Muscle layer of duodenum (tissue), 2 donors: Measurements from ENCODE around the gene UBAC1.

Experiments used
- H3K27ac ChIP-seq: one replicate; pipeline ENCODE4 v1.7.0; 2013; ENCODE audit warnings: mild to moderate bottlenecking, low read length
- H3K27me3 ChIP-seq: one replicate; pipeline ENCODE4 v1.7.0; 2013; ENCODE audit warnings: low read depth, mild to moderate bottlenecking, control low read depth, low read length
- H3K36me3 ChIP-seq, 2 donors: one replicate each; pipeline ENCODE4 v1.7.0; 2013; ENCODE audit warnings: low read length in 2 of 2, control low read depth in 1 of 2, mild to moderate bottlenecking in 1 of 2; ENCODE audit not compliant: insufficient read depth in 2 of 2, control insufficient read depth in 1 of 2
- H3K4me1 ChIP-seq, 2 donors: one replicate each; pipeline ENCODE4 v1.7.0; 2013; ENCODE audit warnings: low read length in 2 of 2, mild to moderate bottlenecking in 2 of 2, control low read depth in 1 of 2, moderate library complexity in 1 of 2; ENCODE audit not compliant: insufficient read depth in 2 of 2, control insufficient read depth in 1 of 2
- H3K4me3 ChIP-seq, 2 donors: one replicate each; pipeline ENCODE4 v1.7.0; 2013; ENCODE audit warnings: low read length in 2 of 2, low read depth in 1 of 2, mild to moderate bottlenecking in 1 of 2
- H3K9me3 ChIP-seq, 2 donors: one replicate each; pipeline ENCODE4 v1.7.0; 2013; ENCODE audit warnings: low read length in 2 of 2, control low read depth in 1 of 2, mild to moderate bottlenecking in 1 of 2; ENCODE audit not compliant: control insufficient read depth in 1 of 2
- donor health status: healthy.

The UBAC1 gene

DNA sequence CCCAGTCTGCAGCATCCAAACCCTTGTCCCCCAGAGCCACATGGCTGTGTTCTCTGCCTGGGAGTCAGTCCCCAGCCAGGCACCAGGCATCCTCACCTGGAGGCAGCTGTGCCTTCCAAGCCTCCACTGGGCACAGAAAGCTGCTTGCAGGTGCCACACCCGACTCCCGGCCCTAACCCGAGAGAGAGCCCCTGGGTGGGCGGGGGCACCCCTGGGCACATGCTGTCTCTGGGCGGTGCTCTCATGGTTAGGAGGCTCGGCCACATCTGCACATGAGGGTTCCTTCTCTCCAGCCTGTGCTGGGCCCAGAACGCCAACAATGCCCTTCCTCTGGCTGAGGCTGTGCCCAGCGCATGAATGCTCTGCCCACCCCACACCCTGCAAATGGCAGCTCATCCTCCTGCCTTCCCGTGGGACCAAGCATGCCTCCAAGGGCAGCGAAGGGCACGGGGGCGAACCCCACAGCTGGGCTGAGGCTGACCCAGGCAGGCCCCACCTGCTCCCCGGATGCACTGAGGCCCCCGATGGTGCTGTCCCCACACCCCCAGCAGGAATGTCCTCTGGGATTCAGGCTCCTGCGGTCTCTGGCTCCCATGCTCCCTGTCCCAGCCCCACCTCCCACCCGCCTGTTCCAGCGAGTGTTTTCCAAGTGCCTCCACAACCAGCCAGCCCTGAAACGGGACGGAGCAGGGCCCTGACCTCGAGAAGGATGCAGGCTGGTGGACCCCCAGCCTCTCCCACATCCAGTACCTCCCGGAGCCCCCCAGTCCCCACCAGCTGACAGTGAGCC is 31.3 kb downstream of the UBAC1 start:
- Histone ChIP-seq H3K4me3 (no peak overlapping the region), H3K9me3 (no peaks in the 10 kb centered on the region), H3K27me3 (no peaks in the 10 kb centered on the region), H3K27ac (no peak overlapping the region), H3K4me1 (no peaks in the 10 kb centered on the region), H3K36me3 (peaks cover 11 to 49% of the 10 kb centered on the region in 2 donors)

DNA sequence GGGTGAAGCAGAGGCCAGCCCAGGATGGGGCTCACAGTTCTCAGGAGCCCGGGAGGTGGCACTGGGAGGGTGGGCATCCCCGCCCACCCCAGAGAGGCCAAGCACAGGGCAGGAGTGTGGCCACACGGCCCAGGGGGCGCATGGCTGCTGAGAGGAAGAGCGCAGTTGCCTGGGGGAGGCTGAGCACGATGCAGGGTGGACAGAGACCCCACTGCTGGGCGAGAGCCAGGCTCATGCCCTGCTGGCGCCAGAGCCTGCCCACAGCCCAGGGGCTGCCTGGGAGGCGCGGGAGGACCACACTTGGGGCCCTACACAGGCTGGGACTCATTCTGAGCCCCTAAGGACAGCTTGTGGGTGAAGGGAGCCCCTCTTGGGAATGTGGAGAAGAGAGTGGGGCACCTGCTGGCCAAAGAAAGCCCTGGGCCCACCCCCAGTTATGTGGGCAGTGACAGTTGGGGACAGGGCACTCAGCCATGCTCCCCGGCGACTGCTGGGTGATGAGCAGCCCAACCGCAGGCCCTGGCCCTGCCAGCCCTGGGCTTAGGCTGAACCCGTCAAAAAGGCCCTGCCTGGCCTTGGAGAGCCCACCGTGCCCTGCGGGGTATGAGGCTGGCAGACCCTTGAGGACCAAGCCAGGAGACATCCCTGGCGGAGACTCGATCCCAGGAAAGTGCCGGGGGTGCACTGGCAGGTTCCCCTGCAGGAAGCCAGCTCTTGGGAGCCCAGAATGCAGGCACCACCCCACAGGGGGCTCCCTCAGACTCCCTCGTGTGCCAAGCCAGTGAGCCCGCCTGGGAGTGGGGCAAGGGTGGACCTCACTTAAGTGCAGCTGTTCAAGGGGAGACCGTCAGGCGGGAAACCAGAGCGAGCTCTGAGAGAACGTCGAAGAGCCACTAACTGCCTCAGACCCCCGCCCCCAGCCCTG is 32.2 kb downstream of the UBAC1 start:
- no peaks in the 10 kb centered on the region for H3K9me3 ChIP-seq
- H3K4me3 ChIP-seq = no peak overlapping the region
- H3K27ac ChIP-seq = no peak overlapping the region
- H3K36me3 ChIP-seq = peaks cover 9 to 46% of the 10 kb centered on the region in 2 donors
- H3K27me3 ChIP-seq = no peaks in the 10 kb centered on the region
- no peaks in the 10 kb centered on the region for H3K4me1 ChIP-seq

DNA sequence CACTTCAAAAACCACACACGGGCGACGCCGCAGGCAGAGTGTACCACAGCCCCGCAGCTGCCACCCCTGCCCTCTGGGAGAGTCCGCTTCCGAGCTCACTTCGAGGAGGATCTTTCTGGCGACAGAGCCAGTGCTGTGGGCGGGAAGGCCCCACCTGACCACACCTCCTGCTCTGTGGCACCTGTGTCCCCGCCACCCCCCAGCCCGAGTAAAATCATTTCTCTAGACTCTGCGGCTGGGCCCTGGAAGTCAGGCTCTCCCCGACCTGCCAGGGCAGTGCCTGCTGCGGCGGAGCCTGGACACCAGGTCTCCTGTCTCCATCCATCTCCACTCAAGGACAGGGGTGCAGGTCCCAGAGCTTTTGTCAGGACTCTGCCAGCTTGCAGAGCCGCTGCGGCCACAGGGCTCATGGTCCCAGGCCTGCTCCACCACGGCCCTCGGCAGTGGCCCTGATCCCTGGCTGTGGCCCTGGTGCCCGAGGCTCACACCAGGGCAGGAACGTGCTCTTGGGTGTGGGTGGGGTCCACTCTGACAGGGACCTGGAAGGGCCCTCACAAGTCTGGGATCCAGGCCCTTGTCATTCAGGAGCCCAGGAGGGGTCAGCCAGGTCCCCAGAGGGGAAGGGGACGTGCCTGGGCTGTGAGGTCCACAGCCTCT is 33.0 kb downstream of the UBAC1 start:
- Histone ChIP-seq H3K27ac (no peak overlapping the region), H3K9me3 (no peaks in the 10 kb centered on the region), H3K4me1 (no peaks in the 10 kb centered on the region), H3K4me3 (no peak overlapping the region), H3K27me3 (no peaks in the 10 kb centered on the region), H3K36me3 (peaks cover 5 to 38% of the 10 kb centered on the region in 2 donors)

DNA sequence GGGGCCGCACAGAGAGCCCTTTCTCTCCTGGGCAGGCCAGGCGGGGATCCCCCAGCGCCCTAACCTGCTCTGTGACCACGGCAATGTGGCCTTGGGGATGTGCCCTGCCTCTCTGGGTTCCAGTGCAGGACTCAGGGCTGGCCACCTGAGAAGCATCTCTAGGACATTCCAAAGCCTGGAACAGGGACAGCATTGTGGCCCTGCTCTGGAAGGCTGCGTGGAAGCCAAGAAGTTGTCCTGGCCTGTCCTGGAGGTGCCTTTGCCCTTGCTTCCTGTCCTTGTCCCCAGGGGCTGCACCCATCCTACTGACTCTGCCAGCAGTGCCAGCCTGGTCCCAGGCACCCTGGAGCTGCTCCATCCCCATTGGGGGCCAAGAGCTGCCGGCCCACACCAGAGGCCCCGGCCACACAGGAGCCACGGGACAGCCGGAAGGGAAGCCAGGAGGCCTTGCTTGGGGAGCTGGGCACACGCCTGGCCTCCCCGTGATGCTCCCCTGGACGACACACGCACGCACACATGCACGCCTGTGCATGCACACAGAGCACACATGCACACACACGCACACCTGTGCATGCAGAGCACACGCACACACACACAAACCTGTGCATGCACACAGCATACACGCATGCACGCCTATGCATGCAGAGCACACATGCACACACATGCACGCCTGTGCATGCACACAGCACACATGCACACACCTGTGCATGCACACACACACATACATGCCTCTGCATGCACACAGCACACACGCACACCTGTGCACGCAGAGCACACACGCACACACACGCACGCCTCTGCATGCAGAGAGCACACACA is 33.8 kb downstream of the UBAC1 start:
- H3K4me1 ChIP-seq = no peaks in the 10 kb centered on the region
- no peaks in the 10 kb centered on the region for H3K9me3 ChIP-seq
- H3K36me3 ChIP-seq = peaks cover 0 to 30% of the 10 kb centered on the region in 2 donors
- no peak overlapping the region for H3K4me3 ChIP-seq
- H3K27me3 ChIP-seq = no peaks in the 10 kb centered on the region
- no peak overlapping the region for H3K27ac ChIP-seq

DNA sequence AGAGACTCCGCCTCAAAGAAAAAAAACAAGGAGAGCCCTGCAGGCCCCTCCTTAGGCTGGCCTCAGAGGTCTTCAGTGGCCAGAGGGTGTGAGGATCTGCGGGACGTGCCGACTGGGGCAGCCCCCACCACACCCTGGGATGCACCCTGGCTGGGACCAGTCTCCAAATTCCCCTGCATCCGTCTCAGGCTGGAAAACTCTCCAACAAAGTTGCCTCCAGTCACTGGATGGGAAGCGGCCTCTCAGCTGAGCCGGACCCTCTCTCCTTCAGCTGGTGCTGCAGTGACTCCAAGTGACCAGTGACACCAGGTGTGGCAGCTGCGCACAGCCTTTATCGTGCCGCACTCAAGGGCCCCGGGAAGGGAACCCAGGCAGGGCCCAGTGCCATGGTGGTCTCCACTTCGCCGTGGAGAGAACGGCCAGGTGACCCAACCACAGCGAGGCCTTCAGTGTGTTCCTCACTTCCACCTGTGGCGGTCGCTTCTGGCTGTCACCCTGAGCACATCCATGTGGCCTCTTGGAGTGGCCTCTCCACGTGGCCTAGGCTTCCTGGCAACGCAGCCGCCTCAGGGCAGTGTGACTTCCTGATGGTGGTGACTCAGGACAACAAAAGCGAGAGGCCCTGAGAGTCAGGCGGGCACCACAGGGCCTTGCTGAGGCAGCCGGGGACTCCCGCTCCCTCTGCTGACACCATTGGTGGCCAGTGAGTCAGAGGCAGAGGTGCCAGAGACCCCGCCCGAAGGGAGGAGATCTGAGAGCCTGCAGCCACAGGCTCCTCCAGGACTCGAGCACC is 34.6 kb downstream of the UBAC1 start:
- Histone ChIP-seq H3K27ac (no peak overlapping the region), H3K27me3 (no peaks in the 10 kb centered on the region), H3K4me3 (no peak overlapping the region), H3K9me3 (no peaks in the 10 kb centered on the region), H3K36me3 (peaks cover 0 to 25% of the 10 kb centered on the region in 2 donors), H3K4me1 (no peaks in the 10 kb centered on the region)

DNA sequence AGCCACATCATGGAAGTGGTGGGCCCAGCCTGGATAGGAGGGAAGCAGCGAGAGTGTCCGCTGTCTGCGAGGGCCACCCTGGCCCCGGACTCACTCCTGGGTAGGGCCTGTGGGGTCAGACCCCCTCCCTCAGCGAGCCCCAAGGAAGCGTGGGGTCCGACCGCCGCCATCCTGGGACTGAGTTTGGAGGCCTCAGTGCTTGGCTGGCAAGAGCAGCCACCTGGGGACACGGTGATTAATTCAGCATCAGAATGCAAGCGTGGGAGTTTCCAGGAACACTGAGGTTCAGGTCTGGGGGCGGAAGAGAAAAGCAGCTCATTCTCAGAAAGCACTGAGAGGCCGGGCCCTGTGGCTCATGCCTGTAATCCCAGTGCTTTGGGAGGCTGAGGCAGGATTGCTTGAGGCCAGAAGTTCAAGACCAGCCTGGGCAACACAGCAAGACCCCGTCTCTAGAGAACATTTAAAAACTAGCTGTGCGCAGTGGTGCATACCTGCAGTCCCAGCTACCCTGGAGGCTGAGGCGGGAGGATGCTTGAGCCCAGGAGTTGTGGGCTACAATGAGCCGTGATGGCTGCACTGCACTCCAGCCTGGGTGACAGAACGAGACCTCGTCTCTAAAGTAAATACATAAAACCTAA is 35.6 kb downstream of the UBAC1 start:
- no peaks in the 10 kb centered on the region for H3K4me1 ChIP-seq
- no peak overlapping the region for H3K27ac ChIP-seq
- H3K4me3 ChIP-seq = no peak overlapping the region
- H3K27me3 ChIP-seq = no peaks in the 10 kb centered on the region
- H3K36me3 ChIP-seq = peaks cover 0 to 15% of the 10 kb centered on the region in 2 donors
- no peaks in the 10 kb centered on the region for H3K9me3 ChIP-seq

DNA sequence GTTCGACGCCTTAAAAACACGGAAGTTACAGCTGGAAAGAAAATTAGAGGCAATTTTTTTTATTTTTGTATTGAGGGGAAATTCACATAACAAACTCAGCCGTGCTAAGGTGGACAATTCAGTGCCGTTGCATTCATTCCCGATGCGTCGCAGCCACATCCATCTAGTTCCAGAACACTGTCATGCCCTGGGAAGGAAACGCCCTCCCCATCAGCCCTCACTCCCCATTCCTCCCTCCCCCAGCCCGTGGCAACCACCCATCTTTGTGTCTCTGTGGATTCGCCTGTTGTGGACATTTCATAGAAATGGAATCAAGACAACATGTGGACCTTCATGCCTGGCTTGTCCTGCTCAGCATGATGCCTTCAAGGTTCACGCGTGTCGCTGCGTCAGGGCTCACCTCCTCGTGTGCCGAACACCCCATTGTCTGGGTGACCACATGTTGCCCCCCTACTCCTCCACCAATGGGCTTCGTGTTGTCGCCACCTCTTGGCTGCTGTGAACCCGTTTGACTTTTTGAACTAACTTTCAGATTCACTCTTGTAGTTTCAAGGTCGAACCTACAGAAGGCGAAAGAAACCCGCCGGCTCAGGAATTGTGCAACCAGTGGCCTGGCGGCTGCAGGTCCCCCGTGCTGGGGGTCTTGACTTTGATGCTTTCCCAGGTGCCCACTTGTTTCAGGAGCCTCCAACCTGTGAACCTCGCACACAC is 36.4 kb downstream of the UBAC1 start:
- Histone ChIP-seq H3K27ac (no peak overlapping the region), H3K4me1 (no peaks in the 10 kb centered on the region), H3K27me3 (no peaks in the 10 kb centered on the region), H3K4me3 (no peak overlapping the region), H3K36me3 (peaks cover 0 to 6% of the 10 kb centered on the region in 2 donors), H3K9me3 (no peaks in the 10 kb centered on the region)

DNA sequence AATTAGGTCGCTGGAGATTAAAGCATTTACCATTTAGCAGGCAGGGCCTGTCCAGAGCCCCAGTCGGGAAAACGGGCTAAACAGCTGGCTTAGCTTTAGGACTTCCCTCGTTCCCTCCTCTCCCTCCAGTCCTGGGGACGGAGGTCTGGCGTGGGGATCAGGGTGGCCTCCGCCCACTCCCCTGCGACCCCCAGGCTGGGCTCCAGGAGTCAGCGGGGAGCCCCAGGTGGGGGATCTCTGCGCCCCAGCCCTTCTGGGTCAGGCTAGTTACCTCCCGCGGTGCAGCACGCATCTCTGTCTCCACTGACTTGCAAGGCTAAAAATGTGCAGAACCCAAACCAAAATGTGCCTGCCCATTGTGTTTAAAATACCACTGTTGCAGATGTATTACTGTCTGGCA is 37.7 kb downstream of the UBAC1 start:
- no peaks in the 10 kb centered on the region for H3K27me3 ChIP-seq
- no peak overlapping the region for H3K27ac ChIP-seq
- H3K36me3 ChIP-seq = peaks cover 0 to 4% of the 10 kb centered on the region in 2 donors
- no peak overlapping the region for H3K4me3 ChIP-seq
- no peaks in the 10 kb centered on the region for H3K4me1 ChIP-seq
- H3K9me3 ChIP-seq = peaks cover 0 to 10% of the 10 kb centered on the region in 2 donors

DNA sequence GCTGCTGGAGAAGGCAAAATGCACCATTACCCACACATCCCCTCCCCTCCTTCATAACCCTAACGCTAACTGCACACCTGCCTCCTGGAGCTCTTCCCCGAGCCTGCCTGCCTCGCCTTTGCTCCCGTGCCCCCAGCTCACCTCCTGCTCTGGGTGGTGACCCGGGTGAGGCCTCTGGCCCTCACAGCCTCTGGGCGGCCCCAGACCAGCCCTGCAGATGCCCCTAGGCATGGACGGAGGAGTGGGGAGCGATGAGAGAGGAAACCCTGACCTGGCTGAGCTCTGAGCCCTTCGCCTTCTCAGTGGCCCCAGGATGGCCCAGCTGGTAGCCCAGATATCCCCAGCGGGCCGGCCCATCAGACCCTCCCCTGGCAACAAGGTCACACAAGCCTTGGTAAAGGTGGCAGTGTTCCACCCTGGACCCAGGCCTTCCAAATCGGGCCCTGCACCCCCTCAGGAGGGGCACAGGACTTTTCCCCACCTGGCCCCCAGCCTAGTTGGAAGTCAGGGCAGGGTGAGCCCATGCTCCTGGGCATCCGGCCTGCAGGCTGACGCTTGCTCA is 39.3 kb downstream of the UBAC1 start:
- peaks cover 0 to 22% of the 10 kb centered on the region in 2 donors for H3K9me3 ChIP-seq
- no peaks in the 10 kb centered on the region for H3K27me3 ChIP-seq
- H3K27ac ChIP-seq = no peak overlapping the region
- no peak overlapping the region for H3K4me3 ChIP-seq
- H3K36me3 ChIP-seq = peaks cover 0 to 4% of the 10 kb centered on the region in 2 donors
- no peaks in the 10 kb centered on the region for H3K4me1 ChIP-seq
